Superior temporal gyrus (tissue), 1 donor: ENCODE measurements around the gene MANSC1.
"Not testable (repeated sequence)": the region's sequence is repeated elsewhere in the genome, so short reads cannot be mapped to it uniquely, and the experiment has no call there.

Experiments
- DNase-seq: peaks from one replicate; pipeline ENCODE4 v3.0.0-alpha.2; 2016; ENCODE audit errors: extremely low spot score

Gene MANSC1

GRCh38 chr12:12365931-12366431 lies 15.9 kb upstream of the MANSC1 start:
- DNase-seq = peak; percentile 87

- no peak for DNase-seq
Measured at GRCh38 chr12:12365446-12365802, 15.4 kb upstream of the MANSC1 start.

- no peak for DNase-seq
Measured at GRCh38 chr12:12364787-12365445, 14.9 kb upstream of the MANSC1 start.

- DNase-seq = no peak
Measured at GRCh38 chr12:12358528-12358927, 8.5 kb upstream of the MANSC1 start.

GRCh38 chr12:12357719-12358461 lies 7.8 kb upstream of the MANSC1 start:
- peak; percentile 82 for DNase-seq

- peak; percentile 98 for DNase-seq
Measured at GRCh38 chr12:12356896-12357718, 7.1 kb upstream of the MANSC1 start, which contains the start of gene BORCS5. BORCS5 (plus strand) TSS chr12:12357078; CDS start chr12:12357452, 374 bp downstream.

- no peak for DNase-seq
Measured at GRCh38 chr12:12356467-12356895, 6.4 kb upstream of the MANSC1 start.

- no peak for DNase-seq
Measured at GRCh38 chr12:12353807-12354206, 3.8 kb upstream of the MANSC1 start.

GRCh38 chr12:12353276-12353675 lies 3.2 kb upstream of the MANSC1 start:
- no peak for DNase-seq

- not testable (repeated sequence) for DNase-seq
Measured at GRCh38 chr12:12351468-12352185, 1.6 kb upstream of the MANSC1 start.

GRCh38 chr12:12350868-12351463 lies 924 bp upstream of the MANSC1 start:
- DNase-seq = no peak

GRCh38 chr12:12338527-12339168 lies 11.4 kb downstream of the MANSC1 start:
- DNase-seq = no peak

- no peak for DNase-seq
Measured at GRCh38 chr12:12336511-12336910, 13.5 kb downstream of the MANSC1 start.

GRCh38 chr12:12336049-12336411 lies 14.0 kb downstream of the MANSC1 start:
- no peak for DNase-seq

GRCh38 chr12:12334367-12335040 lies 15.5 kb downstream of the MANSC1 start:
- DNase-seq = peak; percentile 72

- peak; percentile 68 for DNase-seq
Measured at GRCh38 chr12:12333407-12334366, 16.4 kb downstream of the MANSC1 start.

- DNase-seq = no peak
Measured at GRCh38 chr12:12331896-12332295, 18.1 kb downstream of the MANSC1 start.

- peak; percentile 63 for DNase-seq
Measured at GRCh38 chr12:12331244-12331771, 18.7 kb downstream of the MANSC1 start.

GRCh38 chr12:12327802-12328201 lies 22.2 kb downstream of the MANSC1 start:
- DNase-seq = peak; percentile 86
